Activated T-helper 2 cell treated with anti-CD3 and anti-CD28 coated beads, Interferon-gamma antibody, Interleukin-2, Interleukin-4, amounts not matched to agents 10 μg/mL and 5 μg/mL and 100 μg/mL, durations not matched to agents 14 hours and 24 hours and 36 hours (primary cell): ENCODE results near the gene ECE1. TPM values are rescaled to one million over a fixed set of nuclear protein-coding genes. Genes with fewer than 3 reads are reported as not detected.
"Not testable (repeated sequence)": the region's sequence is repeated elsewhere in the genome, so short reads cannot be mapped to it uniquely, and the experiment has no call there.

Experiments used
- DNase-seq: peaks from one replicate; pipeline ENCODE4 v3.0.0; 2021; ENCODE audit warnings: low spot score
- H3K27ac Mint-ChIP-seq: one replicate; pipeline ENCODE4 v1.8.0; 2021; ENCODE audit warnings: mixed read lengths
- H3K27me3 Mint-ChIP-seq: one replicate; pipeline ENCODE4 v1.8.0; 2021; ENCODE audit warnings: low read depth, mixed read lengths
- H3K36me3 Mint-ChIP-seq: one replicate; pipeline ENCODE4 v1.8.0; 2021; ENCODE audit warnings: low read depth, mixed read lengths
- H3K4me1 Mint-ChIP-seq: one replicate; pipeline ENCODE4 v1.8.0; 2021; ENCODE audit warnings: low read depth, mixed read lengths
- H3K4me3 Mint-ChIP-seq: one replicate; pipeline ENCODE4 v1.8.0; 2021; ENCODE audit warnings: low read depth, mild to moderate bottlenecking, moderate library complexity, mixed read lengths
- H3K9me3 Mint-ChIP-seq: one replicate; pipeline ENCODE4 v1.8.0; 2021; ENCODE audit warnings: mixed read lengths
- intact Hi-C: fragments of 100-400 bp; cut with micrococcal nuclease; formaldehyde crosslinking; loops from one replicate; pipeline ENCODE4 v1.15.1; 2023
- total RNA-seq: library from RNA; stranded (reverse); gene quantifications from 2 replicates; pipeline ENCODE4 v1.2.3, GENCODE V29; 2022

ECE1 gene
- total RNA-seq, 1 donor from 2014 or later, result 97.0 TPM

DNA sequence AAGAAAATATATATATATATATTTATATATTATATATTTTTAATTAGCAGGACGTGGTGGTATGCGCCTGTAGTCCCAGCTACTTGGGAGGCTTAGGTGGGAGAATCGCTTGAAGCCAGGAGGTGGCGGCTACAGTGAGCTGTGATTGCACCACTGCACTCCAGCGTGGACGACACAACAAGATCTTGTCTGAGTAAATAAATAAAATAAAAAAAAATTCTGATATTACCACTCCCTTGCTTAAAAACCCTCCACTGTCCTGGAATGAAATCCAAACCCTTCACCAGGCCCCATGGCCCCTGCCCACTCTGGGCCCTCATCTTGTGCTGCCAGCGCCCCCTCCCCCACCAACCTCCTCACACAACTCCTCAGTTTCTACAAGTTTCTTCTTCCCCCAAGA lies 1.7 kb upstream of the ECE1 start:
- Mint-ChIP-seq H3K9me3 (no peaks in the 10 kb centered on the region), H3K4me1 (peaks cover 62% of the 10 kb centered on the region), H3K4me3 (peak overlapping the region; percentile 63), H3K27me3 (no peaks in the 10 kb centered on the region), H3K27ac (peak overlapping the region; percentile 91), H3K36me3 (peaks cover 15% of the 10 kb centered on the region)
- no peak for DNase-seq
- intact Hi-C loops, result loop anchor here (2.0 to 10.0 kb wide), 4 partner anchors 13 to 490 kb away; partner anchors contain the start of gene USP48

DNA sequence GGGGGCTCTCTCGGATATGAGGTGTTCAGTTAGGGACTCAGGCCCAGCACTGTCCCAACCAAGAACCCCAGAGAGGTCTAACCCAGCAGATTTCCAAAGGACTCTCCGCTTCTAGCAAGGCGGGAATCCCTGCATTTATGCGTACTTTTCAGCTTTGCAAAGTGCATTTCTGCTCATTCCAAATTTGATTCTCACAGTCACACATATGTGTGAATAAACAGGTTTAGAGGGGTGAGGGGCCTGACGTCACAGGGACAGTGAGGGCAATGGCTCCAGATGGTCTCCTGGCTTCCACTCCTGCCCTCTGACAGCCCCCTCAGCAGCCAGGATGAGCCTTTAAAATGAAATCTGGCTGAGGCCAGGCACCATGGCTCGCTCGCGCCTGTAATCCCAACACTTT lies 921 bp upstream of the ECE1 start:
- H3K4me3 Mint-ChIP-seq, result peak overlapping the region; percentile 82
- peaks cover 56% of the 10 kb centered on the region for H3K4me1 Mint-ChIP-seq
- no peaks in the 10 kb centered on the region for H3K9me3 Mint-ChIP-seq
- H3K27me3 Mint-ChIP-seq, result no peaks in the 10 kb centered on the region
- H3K27ac Mint-ChIP-seq, result peak overlapping the region; percentile 22
- peaks cover 15% of the 10 kb centered on the region for H3K36me3 Mint-ChIP-seq
- no peak for DNase-seq
- intact Hi-C loops, result loop anchor here (5.0 to 10.0 kb wide), 2 partner anchors 296 to 491 kb away; partner anchors contain the start of gene USP48

DNA sequence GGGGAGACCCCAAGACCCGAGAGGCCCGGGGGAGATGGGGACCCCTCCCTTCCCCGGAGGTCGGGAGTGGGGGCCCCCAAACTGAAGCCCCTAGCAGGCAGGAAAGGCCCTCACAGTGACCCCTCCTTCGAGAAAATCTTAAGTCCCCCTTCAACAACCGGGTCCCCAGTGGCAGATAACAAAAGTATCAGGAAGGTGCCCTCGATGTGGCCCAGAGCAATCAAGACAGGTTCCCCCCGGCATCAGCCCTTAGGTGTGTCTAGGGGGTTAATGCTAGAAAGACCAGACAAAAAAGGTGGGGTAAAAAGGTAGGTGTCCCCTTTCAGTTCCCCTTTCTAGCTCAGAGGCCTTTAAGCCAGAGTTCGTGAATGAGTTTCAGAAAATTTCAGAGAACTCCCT lies 282 bp upstream of the ECE1 start:
- Mint-ChIP-seq H3K27me3 (no peaks in the 10 kb centered on the region), H3K9me3 (no peaks in the 10 kb centered on the region), H3K36me3 (peaks cover 19% of the 10 kb centered on the region), H3K4me1 (peaks cover 49% of the 10 kb centered on the region), H3K4me3 (peak overlapping the region; percentile 82), H3K27ac (peak overlapping the region; percentile 76)
- DNase-seq, result no peak
- intact Hi-C loops, result loop anchor here (5.0 to 10.0 kb wide), 2 partner anchors 296 to 492 kb away; partner anchors contain the start of gene USP48

DNA sequence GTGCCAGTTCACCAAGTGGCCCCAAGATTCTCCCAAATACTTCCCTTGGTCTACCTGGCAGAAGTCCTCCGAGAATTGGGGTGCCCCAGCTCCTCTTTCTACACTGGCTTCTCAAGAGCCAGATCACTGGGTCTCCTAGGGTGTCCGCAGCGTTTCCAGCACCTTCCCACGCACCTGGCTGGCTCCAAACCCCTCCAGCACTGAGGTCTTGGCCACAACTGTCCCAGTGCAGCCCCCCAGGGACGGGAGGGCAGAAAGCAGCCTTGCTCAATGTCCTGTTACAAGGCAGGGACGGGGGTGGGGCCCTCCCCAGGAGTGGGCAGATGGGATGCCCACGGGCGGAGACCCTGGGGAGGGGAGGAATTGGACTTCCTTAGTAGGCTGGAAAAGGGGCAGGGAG lies 1.1 kb downstream of the ECE1 start:
- peaks cover 23% of the 10 kb centered on the region for H3K36me3 Mint-ChIP-seq
- no peaks in the 10 kb centered on the region for H3K27me3 Mint-ChIP-seq
- intact Hi-C loops, result no loop called here
- peak overlapping the region; percentile 65 for H3K27ac Mint-ChIP-seq
- H3K4me3 Mint-ChIP-seq, result peak overlapping the region; percentile 84
- no peak for DNase-seq
- no peaks in the 10 kb centered on the region for H3K9me3 Mint-ChIP-seq
- H3K4me1 Mint-ChIP-seq, result peaks cover 38% of the 10 kb centered on the region

DNA sequence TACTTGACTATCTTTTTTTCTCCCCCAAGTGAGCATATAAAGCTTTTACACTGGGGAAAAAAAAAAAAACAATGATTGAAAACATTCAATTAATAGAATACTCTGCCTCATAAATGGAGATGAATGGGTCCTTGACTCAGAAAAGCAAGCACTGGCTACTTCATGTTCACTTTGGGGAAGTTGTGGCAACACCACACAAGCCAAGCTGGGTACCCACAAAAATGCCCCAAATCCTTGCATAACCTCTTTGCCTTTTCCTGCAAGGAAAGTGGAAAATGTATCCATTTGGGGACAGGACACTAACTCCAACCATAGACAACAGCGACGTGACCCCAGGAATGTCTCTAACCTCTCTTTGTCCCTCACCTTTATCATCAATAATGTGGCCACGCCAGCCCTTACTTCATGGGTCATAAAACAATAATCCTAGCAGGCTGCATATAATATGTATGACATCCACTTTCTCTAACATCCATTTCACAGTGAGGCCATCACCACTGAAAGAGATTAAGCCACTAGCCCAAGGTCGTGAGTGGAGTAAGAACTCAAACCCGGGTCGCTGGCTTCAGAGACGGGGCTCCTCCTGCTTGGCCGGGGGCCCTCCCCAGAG lies 2.3 kb downstream of the ECE1 start:
- intact Hi-C loops, result no loop called here
- H3K9me3 Mint-ChIP-seq, result no peaks in the 10 kb centered on the region
- no peak for DNase-seq
- no peak overlapping the region for H3K27ac Mint-ChIP-seq
- peak overlapping the region; percentile 26 for H3K4me3 Mint-ChIP-seq
- peaks cover 29% of the 10 kb centered on the region for H3K4me1 Mint-ChIP-seq
- no peaks in the 10 kb centered on the region for H3K27me3 Mint-ChIP-seq
- peaks cover 29% of the 10 kb centered on the region for H3K36me3 Mint-ChIP-seq

DNA sequence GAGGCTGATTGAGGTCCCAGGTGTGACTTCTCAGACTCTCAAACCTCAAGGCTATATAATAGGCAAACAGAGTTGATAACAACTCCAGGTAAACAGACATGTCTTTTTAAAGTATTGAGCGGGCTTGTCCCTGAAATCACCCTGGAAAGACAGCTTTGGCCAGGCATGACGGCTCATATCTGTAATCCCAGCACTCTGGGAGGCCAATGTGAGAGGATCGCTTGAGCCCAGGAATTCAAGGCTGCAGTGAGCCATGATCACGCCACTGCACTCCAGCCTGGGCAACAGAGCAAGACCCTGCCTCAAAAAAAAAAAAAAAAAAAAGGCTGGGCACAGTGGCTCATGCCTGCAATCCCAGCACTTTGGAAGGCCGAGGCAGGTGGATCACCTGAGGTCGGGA lies 4.9 kb downstream of the ECE1 start:
- intact Hi-C loops, H3K9me3 Mint-ChIP-seq, H3K27ac Mint-ChIP-seq, H3K4me3 Mint-ChIP-seq, H3K27me3 Mint-ChIP-seq, DNase-seq: not testable (repeated sequence)
- peaks cover 32% of the 10 kb centered on the region for H3K36me3 Mint-ChIP-seq
- H3K4me1 Mint-ChIP-seq, result peaks cover 23% of the 10 kb centered on the region

DNA sequence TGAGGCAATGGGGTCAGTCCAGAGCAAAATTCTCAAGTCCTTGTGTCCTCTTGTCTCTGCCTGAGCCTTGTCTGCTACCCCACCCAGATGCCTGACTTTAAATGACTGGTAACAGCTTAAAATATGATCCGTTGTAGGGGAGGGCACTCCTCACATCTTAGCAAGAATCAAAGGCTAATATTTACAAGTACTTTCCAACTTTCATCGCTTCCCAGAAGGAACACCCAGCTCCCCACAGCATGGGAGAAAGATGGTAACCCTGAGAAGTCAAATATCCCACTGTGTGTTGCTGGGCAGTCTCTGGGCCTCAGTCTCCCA lies 5.2 kb downstream of the ECE1 start:
- no peaks in the 10 kb centered on the region for H3K9me3 Mint-ChIP-seq
- peaks cover 36% of the 10 kb centered on the region for H3K36me3 Mint-ChIP-seq
- H3K27ac Mint-ChIP-seq, result no peak overlapping the region
- no peaks in the 10 kb centered on the region for H3K27me3 Mint-ChIP-seq
- DNase-seq, result no peak
- peaks cover 27% of the 10 kb centered on the region for H3K4me1 Mint-ChIP-seq
- intact Hi-C loops, result no loop called here
- H3K4me3 Mint-ChIP-seq, result no peak overlapping the region

DNA sequence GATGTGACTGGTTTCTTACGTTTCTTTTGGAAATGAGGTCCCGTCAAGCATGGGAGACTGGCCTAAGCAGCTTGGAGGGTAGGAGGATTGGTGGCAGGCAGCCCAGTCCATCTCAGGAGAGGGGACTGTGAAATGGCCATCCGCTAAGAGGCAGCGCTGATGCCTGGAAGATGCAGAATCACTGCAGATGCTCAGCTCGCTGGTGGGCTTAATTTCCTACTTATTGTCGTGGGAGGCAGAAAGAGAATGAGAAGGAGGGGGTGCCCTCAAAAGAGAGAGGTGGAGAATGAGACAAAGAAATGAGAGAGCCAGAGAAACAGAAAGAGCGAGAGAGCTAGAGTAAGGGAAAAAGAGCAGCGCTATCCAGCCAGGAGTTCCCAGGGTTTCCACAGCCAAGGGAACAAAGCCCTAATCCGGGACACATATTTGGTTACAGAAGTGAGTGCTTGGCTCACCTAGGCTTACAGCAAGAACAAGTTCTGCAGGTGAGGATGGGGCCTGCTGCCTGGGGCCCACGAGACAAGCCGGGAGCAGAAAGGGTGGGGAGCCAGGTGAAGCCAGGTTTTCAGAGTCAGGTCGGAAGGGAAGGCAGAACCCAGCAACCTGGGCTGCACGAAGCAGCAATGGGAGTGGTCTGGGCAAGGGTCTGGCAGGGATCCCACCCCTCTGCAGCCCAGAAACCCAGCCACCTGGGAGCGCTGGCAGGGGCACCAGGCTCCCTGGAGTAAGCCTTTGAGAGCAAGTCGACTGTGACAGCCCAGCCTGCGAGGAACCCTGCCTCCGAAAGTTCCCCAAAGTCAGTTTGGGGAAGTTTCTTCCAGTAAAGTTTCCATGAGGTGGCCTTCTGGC lies 5.8 kb downstream of the ECE1 start:
- DNase-seq, result no peak
- no peaks in the 10 kb centered on the region for H3K27me3 Mint-ChIP-seq
- H3K27ac Mint-ChIP-seq, result no peak overlapping the region
- no peaks in the 10 kb centered on the region for H3K9me3 Mint-ChIP-seq
- intact Hi-C loops, result no loop called here
- no peak overlapping the region for H3K4me3 Mint-ChIP-seq
- H3K4me1 Mint-ChIP-seq, result peaks cover 32% of the 10 kb centered on the region
- peaks cover 37% of the 10 kb centered on the region for H3K36me3 Mint-ChIP-seq

DNA sequence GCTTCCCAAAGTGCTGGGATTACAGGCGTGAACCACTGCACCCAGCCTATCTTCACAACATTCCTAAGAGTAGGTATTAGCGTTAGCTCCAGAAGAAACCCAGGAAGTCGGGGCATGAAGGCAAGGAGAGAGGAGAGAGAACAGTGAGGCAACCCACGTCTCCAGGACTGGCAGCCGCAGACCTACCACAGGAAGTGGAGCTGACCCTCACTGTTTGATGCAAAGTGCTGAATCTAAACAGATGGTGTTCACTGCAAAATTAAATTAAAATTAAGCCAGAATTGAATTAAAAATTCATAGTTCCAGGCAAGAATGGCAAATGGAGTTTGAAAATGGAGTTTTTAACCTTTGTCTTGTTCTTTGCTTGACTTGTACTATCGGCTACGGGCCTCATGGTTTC lies 6.7 kb downstream of the ECE1 start:
- H3K27ac Mint-ChIP-seq, result no peak overlapping the region
- H3K4me1 Mint-ChIP-seq, result peaks cover 31% of the 10 kb centered on the region
- intact Hi-C loops, result no loop called here
- H3K36me3 Mint-ChIP-seq, result peaks cover 38% of the 10 kb centered on the region
- DNase-seq, result no peak
- H3K27me3 Mint-ChIP-seq, result no peaks in the 10 kb centered on the region
- no peaks in the 10 kb centered on the region for H3K9me3 Mint-ChIP-seq
- H3K4me3 Mint-ChIP-seq, result no peak overlapping the region

DNA sequence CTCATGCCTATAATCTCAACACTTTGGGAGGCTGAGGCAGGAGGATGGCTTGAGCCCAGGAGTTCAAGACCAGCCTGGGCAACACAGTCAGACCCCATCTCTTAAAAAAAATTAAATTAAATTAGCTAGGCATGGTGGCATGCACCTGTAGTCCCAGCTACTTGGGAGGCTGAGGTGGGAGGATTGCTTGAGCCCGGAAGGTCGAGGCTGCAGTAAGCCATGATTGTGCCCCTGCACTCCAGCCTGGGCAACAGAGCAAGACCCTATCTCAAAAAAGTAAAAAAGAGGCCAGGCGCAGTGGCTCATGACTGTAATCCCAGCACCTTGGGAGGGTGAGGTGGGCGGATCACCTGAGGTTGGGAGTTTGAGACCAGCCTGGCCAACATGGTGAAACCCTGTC lies 8.2 kb downstream of the ECE1 start:
- H3K27me3 Mint-ChIP-seq, intact Hi-C loops, H3K9me3 Mint-ChIP-seq, H3K27ac Mint-ChIP-seq, H3K4me3 Mint-ChIP-seq, DNase-seq: not testable (repeated sequence)
- peaks cover 27% of the 10 kb centered on the region for H3K4me1 Mint-ChIP-seq
- H3K36me3 Mint-ChIP-seq, result peaks cover 45% of the 10 kb centered on the region

DNA sequence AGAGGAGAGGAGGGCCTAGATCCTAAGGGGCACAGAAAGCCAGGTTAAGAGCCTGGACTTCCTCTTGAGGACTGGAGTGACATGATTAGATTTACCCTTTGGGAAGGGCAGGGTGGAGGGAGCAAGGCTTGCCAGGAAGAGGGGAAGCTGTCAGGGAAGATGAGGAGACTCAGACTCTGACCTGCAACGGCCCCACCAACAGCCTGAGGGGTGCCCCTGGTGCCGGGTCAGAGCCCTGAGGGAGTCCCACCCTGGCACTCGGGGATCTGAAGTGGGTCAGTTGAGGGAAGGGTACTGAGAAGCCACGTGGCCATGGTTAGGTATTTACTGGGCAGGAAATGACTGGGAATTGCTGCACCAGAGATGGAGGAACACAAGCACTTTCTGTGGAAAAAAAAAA lies 9.8 kb downstream of the ECE1 start:
- no peak for DNase-seq
- peak overlapping the region; percentile 61 for H3K4me3 Mint-ChIP-seq
- peaks cover 44% of the 10 kb centered on the region for H3K36me3 Mint-ChIP-seq
- intact Hi-C loops, result no loop called here
- H3K27ac Mint-ChIP-seq, result peak overlapping the region; percentile 91
- H3K9me3 Mint-ChIP-seq, result no peaks in the 10 kb centered on the region
- no peaks in the 10 kb centered on the region for H3K27me3 Mint-ChIP-seq
- H3K4me1 Mint-ChIP-seq, result peaks cover 30% of the 10 kb centered on the region

DNA sequence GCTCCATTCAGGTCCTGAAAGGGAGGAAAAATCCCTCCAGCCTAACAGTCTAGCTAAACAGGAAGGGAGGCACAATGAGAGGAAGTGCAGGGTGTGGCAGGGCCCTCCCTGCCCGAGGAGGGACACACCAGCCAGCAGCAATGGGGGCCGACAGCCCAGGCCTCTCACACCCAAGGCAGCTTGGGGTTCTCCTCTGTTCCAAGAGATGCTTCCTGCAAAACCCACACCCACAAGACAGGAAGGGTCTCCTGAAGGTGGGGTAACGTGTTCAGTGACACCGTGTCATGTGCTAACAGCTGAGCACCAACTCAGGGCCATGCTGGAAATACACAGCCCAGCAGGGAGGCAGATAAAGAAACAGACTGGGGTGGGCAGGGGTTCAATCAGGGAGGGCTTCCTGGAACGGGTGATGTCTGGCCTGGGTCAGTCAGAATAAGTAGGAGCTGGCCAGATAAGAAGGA lies 10.2 kb downstream of the ECE1 start:
- Mint-ChIP-seq H3K4me1 (peaks cover 31% of the 10 kb centered on the region), H3K36me3 (peaks cover 45% of the 10 kb centered on the region), H3K27ac (peak overlapping the region; percentile 91), H3K4me3 (peak overlapping the region; percentile 61), H3K9me3 (no peaks in the 10 kb centered on the region), H3K27me3 (no peaks in the 10 kb centered on the region)
- intact Hi-C loops, result no loop called here
- DNase-seq, result no peak
